GM03348 (cell line): ENCODE measurements around the gene VANGL2.
"Not testable (repeated sequence)": the region's sequence is repeated elsewhere in the genome, so short reads cannot be mapped to it uniquely, and the experiment has no call there.

ENCODE experiments used
- DNase-seq: peaks from one replicate; pipeline ENCODE4 v3.0.0; 2012; ENCODE audit warnings: low spot score

The VANGL2 gene

GRCh38 chr1:160370561-160371345 lies 29.6 kb upstream of the VANGL2 start:
- DNase-seq: no peak

- no peak for DNase-seq
Measured at GRCh38 chr1:160371346-160371631, 29.1 kb upstream of the VANGL2 start.

GRCh38 chr1:160371756-160372155 lies 28.6 kb upstream of the VANGL2 start:
- DNase-seq: no peak

GRCh38 chr1:160373696-160374095 lies 26.7 kb upstream of the VANGL2 start:
- no peak for DNase-seq

- DNase-seq: no peak
Measured at GRCh38 chr1:160374306-160375110, 25.9 kb upstream of the VANGL2 start.

GRCh38 chr1:160375788-160376524 lies 24.4 kb upstream of the VANGL2 start:
- DNase-seq: peak; percentile 46

GRCh38 chr1:160376525-160377131 lies 23.7 kb upstream of the VANGL2 start:
- peak; percentile 78 for DNase-seq

GRCh38 chr1:160377585-160378206 lies 22.7 kb upstream of the VANGL2 start:
- DNase-seq: peak; percentile 57

- DNase-seq: not testable (repeated sequence)
Measured at GRCh38 chr1:160384812-160385211, 15.6 kb upstream of the VANGL2 start.

- DNase-seq: not testable (repeated sequence)
Measured at GRCh38 chr1:160388406-160388805, 12.0 kb upstream of the VANGL2 start.

GRCh38 chr1:160394673-160395072 lies 5.7 kb upstream of the VANGL2 start:
- DNase-seq: no peak

- DNase-seq: no peak
Measured at GRCh38 chr1:160397651-160398050, 2.7 kb upstream of the VANGL2 start.

- no peak for DNase-seq
Measured at GRCh38 chr1:160398823-160399222, 1.5 kb upstream of the VANGL2 start.

- no peak for DNase-seq
Measured at GRCh38 chr1:160399544-160400222, 681 bp upstream of the VANGL2 start.

GRCh38 chr1:160400646-160401486 lies 502 bp downstream of the VANGL2 start:
- DNase-seq: no peak

- DNase-seq: no peak
Measured at GRCh38 chr1:160401487-160401805, 1.1 kb downstream of the VANGL2 start.

GRCh38 chr1:160402001-160402795 lies 1.8 kb downstream of the VANGL2 start:
- DNase-seq: no peak

- no peak for DNase-seq
Measured at GRCh38 chr1:160403244-160403643, 2.9 kb downstream of the VANGL2 start.

- no peak for DNase-seq
Measured at GRCh38 chr1:160404094-160404493, 3.7 kb downstream of the VANGL2 start.
